DND-41 (cell line): Measurements from ENCODE around the gene PIGA.

Experiments used
- EZH2 ChIP-seq: IDR thresholded peaks from 3 replicates; pipeline ENCODE4 v1.6.1; 2012; ENCODE audit warnings: borderline replicate concordance, low read depth, mild to moderate bottlenecking, moderate library complexity, low read length, inconsistent platforms; ENCODE audit not compliant: severe bottlenecking
- TF ChIP-seq, protein P1 (sequence below): IDR thresholded peaks from 2 replicates; pipeline ENCODE4 v1.5.1; 2012; ENCODE audit warnings: borderline replicate concordance, low read length, moderate library complexity, mild to moderate bottlenecking; ENCODE audit not compliant: poor library complexity, severe bottlenecking; ENCODE audit errors: extremely low read depth

DNA sequence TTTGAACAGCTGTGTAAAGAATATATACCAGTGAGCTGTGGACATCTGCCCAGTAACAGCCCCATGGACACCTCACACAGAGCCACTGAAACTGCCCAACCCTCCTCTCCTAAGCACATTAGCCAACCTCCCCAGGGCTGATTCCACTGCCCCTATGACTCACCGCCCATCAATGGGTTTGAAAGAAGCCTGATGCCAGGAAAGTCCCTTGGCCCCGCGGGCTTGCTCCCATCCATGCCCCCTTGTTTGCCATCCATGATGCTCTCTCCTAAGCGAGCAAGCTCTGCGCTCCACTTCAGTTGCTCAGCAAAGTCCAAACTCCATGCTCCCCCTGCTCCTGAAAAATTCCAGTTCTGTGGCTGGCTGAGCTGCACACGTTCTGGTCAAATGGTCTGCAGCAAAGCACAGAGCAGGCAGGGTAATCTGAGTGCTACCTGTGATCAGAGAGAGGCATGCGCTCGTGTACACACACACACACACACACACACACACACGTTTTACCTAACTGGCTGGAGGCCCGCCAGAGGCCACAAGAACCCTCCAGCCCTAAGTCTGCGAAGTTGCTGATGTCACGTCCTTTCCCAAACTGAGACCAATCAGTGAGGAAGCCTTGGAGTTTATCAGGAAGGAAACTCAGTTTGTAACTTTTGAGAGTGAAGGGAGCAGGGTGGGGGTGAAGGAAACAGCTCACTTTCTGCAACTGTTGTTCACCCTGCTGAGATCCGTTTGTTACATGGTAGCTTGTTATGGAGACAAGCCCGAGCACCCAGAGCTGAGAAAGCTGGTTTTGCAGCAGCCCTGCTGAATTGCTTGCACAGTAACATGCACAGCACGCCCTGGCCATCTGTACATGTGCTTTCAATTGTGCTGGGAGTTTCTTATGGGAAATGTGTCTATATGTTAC lies 65.5 kb downstream of the PIGA start, which contains the start of gene ASB9:
- TF ChIP-seq, protein P1, sequence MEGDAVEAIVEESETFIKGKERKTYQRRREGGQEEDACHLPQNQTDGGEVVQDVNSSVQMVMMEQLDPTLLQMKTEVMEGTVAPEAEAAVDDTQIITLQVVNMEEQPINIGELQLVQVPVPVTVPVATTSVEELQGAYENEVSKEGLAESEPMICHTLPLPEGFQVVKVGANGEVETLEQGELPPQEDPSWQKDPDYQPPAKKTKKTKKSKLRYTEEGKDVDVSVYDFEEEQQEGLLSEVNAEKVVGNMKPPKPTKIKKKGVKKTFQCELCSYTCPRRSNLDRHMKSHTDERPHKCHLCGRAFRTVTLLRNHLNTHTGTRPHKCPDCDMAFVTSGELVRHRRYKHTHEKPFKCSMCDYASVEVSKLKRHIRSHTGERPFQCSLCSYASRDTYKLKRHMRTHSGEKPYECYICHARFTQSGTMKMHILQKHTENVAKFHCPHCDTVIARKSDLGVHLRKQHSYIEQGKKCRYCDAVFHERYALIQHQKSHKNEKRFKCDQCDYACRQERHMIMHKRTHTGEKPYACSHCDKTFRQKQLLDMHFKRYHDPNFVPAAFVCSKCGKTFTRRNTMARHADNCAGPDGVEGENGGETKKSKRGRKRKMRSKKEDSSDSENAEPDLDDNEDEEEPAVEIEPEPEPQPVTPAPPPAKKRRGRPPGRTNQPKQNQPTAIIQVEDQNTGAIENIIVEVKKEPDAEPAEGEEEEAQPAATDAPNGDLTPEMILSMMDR, result no peak
- no peak for TF ChIP-seq EZH2
